Measurements from ENCODE around the gene TENT5A. TPM values are rescaled to one million over a fixed set of nuclear protein-coding genes. Genes with fewer than 3 reads are reported as not detected.
A peak's percentile ranks its signal among the peaks of the same experiment; 100 is the strongest.
"Not testable (repeated sequence)": the region's sequence is repeated elsewhere in the genome, so short reads cannot be mapped to it uniquely, and the experiment has no call there.

The TENT5A gene
- total RNA-seq, 1 donor from 2014 or later, result 44.4 TPM

DNA sequence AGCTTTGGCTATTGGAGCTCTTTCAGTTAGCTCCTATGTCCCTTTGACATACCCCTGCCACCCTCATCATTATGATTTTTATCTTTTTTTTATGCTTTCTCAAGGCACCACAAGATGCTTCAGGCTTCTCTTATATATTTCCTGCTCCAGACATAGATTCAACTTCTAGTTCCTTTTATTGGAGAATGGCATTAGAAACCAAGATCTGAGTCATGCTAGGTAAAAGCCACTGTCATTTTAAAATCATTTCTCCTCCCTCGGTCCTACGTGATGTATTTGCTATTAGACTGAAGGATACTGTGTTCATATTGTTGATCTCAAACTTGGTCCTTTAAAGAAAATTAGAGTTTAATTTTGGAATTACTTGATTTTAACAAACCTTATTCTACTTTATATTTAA lies 8.3 kb downstream of the TENT5A start:
- intact Hi-C loops (cut with micrococcal nuclease), result no loop called here
- peak overlapping the region; percentile 28 for H3K27ac ChIP-seq (replicated peaks)
- H3K36me3 ChIP-seq, result peaks cover 34% of the 10 kb centered on the region
- peaks cover 66% of the 10 kb centered on the region for H3K4me1 ChIP-seq
- TF ChIP-seq CTCF (IDR thresholded peaks at IDR 0.05; ENCODE audit: borderline replicate concordance), result no peak
- no peak overlapping the region for H3K4me3 ChIP-seq
- H3K27me3 ChIP-seq (ENCODE audit: low read depth), result no peaks in the 10 kb centered on the region
- DNase-seq, result no peak
- no peaks in the 10 kb centered on the region for H3K9me3 ChIP-seq (replicated peaks)

- Histone ChIP-seq H3K27ac (replicated peaks) (peak overlapping the region; percentile 28), H3K27me3 (ENCODE audit: low read depth) (no peaks in the 10 kb centered on the region), H3K36me3 (peaks cover 29% of the 10 kb centered on the region), H3K4me3 (no peak overlapping the region), H3K4me1 (peaks cover 66% of the 10 kb centered on the region), H3K9me3 (replicated peaks) (no peaks in the 10 kb centered on the region)
- intact Hi-C loops (cut with micrococcal nuclease), result no loop called here
- no peak for TF ChIP-seq CTCF (IDR thresholded peaks at IDR 0.05; ENCODE audit: borderline replicate concordance)
- DNase-seq, result no peak
Observed at GRCh38 chr6:81743649-81744048, 8.8 kb downstream of the TENT5A start.

- TF ChIP-seq CTCF (IDR thresholded peaks at IDR 0.05; ENCODE audit: borderline replicate concordance), result no peak
- no peak overlapping the region for H3K27ac ChIP-seq (replicated peaks)
- intact Hi-C loops (cut with micrococcal nuclease), result no loop called here
Observed at GRCh38 chr6:81741689-81742088, 10.8 kb downstream of the TENT5A start.

GRCh38 chr6:81740591-81740990 lies 11.9 kb downstream of the TENT5A start:
- H3K27me3 ChIP-seq (ENCODE audit: low read depth); H3K36me3 ChIP-seq; H3K4me3 ChIP-seq; DNase-seq; H3K9me3 ChIP-seq (replicated peaks); intact Hi-C loops (cut with micrococcal nuclease); H3K27ac ChIP-seq (replicated peaks): not testable (repeated sequence)
- H3K4me1 ChIP-seq, result peaks cover 44% of the 10 kb centered on the region

More at GRCh38 chr6:81741689-81742088, 10.8 kb downstream of the TENT5A start:
- no peaks in the 10 kb centered on the region for H3K9me3 ChIP-seq (replicated peaks)
- DNase-seq, result no peak
- no peaks in the 10 kb centered on the region for H3K27me3 ChIP-seq (ENCODE audit: low read depth)
- H3K36me3 ChIP-seq, result peaks cover 12% of the 10 kb centered on the region
- H3K4me3 ChIP-seq, result no peak overlapping the region
- peaks cover 55% of the 10 kb centered on the region for H3K4me1 ChIP-seq

DNA sequence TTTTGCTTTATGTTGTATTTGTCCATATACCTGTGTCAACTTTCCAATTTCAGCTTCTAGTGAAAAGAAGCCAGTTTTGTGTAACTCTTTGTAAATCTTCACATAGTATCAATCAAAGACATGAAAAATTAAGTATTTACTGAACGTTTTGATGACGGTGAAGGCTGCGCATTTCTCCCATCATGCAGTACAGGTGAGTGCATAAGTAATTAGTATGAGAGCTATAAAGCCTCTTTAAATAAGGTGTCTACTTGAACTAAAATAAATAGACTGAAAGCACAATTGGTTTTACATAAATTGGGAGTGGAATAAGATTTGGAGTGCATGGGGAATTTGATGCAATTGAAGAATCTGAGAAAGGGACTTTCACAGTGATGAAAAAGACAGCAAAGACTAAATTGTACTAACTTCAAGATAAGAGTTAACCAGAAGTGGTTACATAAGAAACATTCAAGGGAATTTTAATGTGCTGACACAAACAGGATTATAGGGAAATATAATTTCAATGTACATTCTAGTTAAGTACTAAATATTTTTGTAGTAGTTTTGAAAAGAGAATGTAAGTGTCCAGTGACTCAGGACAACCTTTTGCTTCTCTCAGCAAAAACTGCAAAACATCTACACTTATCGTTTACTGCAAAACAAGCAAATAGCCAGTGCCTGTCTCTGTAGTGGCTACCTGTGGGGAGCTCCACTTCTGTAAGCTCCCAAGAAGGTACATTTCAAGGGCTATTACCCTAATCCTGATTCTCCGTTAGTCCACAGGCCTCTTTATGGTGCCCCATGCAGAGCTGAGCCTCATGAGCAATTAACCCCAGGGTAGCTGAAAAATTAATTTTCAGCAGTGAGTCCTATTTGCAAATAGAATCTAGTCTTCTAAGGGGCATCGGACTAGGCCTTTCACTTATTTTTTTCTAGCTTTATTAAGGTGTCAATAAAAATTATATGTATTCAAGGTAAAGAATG lies 13.0 kb downstream of the TENT5A start:
- intact Hi-C loops (cut with micrococcal nuclease), result no loop called here
- H3K4me1 ChIP-seq, result peaks cover 34% of the 10 kb centered on the region
- peaks cover 8% of the 10 kb centered on the region for H3K36me3 ChIP-seq
- H3K27me3 ChIP-seq (ENCODE audit: low read depth), result no peaks in the 10 kb centered on the region
- no peak for TF ChIP-seq CTCF (IDR thresholded peaks at IDR 0.05; ENCODE audit: borderline replicate concordance)
- DNase-seq, result no peak
- H3K4me3 ChIP-seq, result no peak overlapping the region
- H3K27ac ChIP-seq (replicated peaks), result no peak overlapping the region
- H3K9me3 ChIP-seq (replicated peaks), result peaks cover 11% of the 10 kb centered on the region

GRCh38 chr6:81736428-81736827 lies 16.1 kb downstream of the TENT5A start:
- H3K27ac ChIP-seq (replicated peaks), result no peak overlapping the region
- intact Hi-C loops (cut with micrococcal nuclease), result no loop called here
- peaks cover 11% of the 10 kb centered on the region for H3K9me3 ChIP-seq (replicated peaks)
- peaks cover 38% of the 10 kb centered on the region for H3K4me1 ChIP-seq
- no peaks in the 10 kb centered on the region for H3K27me3 ChIP-seq (ENCODE audit: low read depth)
- H3K36me3 ChIP-seq, result peaks cover 8% of the 10 kb centered on the region
- DNase-seq, result no peak
- no peak overlapping the region for H3K4me3 ChIP-seq
- TF ChIP-seq CTCF (IDR thresholded peaks at IDR 0.05; ENCODE audit: borderline replicate concordance), result no peak
